ENCODE measurements around the gene MLIP.

MLIP gene

DNA sequence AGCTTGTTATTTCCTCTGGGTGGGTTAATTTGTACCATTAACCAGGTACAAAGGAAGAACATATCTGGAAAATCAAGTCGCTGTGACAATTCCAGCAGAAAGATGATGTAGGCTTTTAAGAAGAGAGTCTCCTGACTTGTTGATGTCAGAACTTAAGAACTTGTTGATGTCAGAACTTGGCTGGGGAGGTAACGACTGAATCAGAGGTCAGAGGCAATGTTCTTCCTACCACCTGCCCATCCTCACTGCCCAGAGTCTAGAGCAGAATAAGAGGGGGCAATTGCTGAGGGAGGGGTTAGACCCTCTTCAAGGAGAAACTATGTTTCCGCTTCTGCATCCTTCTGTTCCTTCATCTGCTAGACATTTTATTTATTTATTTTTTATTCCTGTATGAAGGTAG, 18.9 kb downstream of the MLIP start:
- H3K4me1 ChIP-seq (ENCODE audit: insufficient read depth, insufficient read length) = no peaks in the 10 kb centered on the region
- no peaks in the 10 kb centered on the region for H3K36me3 ChIP-seq (ENCODE audit: insufficient read depth, insufficient read length, low read length)
- H3K4me3 ChIP-seq (ENCODE audit: insufficient read length, low read depth) = no peak overlapping the region
- TF ChIP-seq ZNF274 (IDR thresholded peaks at IDR 0.05; ENCODE audit: low read depth, low read length) (no peak), YY1 (IDR thresholded peaks at IDR 0.05; ENCODE audit: insufficient read depth, insufficient read length) (no peak), SUZ12 (IDR thresholded peaks at IDR 0.05; ENCODE audit: extremely low read depth, insufficient read depth, insufficient read length) (no peak)
- no peaks in the 10 kb centered on the region for H3K9me3 ChIP-seq (ENCODE audit: insufficient read depth, low read length)
- no peak for DNase-seq (ENCODE audit: low read depth, low spot score)
- no peaks in the 10 kb centered on the region for H3K27me3 ChIP-seq (ENCODE audit: insufficient read depth, insufficient read length)
- H3K9ac ChIP-seq (ENCODE audit: insufficient read length, low read depth) = no peak overlapping the region

DNA sequence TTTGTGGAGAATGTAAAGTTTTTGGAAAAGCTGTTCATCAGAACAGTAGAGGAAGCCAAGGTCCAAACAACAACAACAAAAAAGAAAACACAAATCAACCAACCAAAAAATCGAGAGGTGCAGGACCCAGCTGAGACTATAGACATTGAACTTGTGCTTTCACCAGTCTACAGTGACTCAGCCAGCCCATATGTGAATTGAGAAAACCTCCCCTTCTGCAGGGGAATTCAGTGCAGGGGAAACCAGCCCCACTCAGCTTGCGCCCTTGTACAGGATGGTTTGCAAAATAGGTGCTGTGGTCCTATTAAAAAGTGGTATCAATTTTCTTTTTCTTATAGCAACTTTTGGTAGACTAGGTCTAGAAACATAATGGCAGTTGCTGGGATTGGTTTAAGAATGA, 21.3 kb downstream of the MLIP start:
- Histone ChIP-seq H3K9ac (ENCODE audit: insufficient read length, low read depth) (no peak overlapping the region), H3K4me1 (ENCODE audit: insufficient read depth, insufficient read length) (no peaks in the 10 kb centered on the region), H3K27me3 (ENCODE audit: insufficient read depth, insufficient read length) (no peaks in the 10 kb centered on the region), H3K36me3 (ENCODE audit: insufficient read depth, insufficient read length, low read length) (no peaks in the 10 kb centered on the region), H3K4me3 (ENCODE audit: insufficient read length, low read depth) (no peak overlapping the region), H3K9me3 (ENCODE audit: insufficient read depth, low read length) (no peaks in the 10 kb centered on the region)
- no peak for DNase-seq (ENCODE audit: low read depth, low spot score)
- TF ChIP-seq YY1 (IDR thresholded peaks at IDR 0.05; ENCODE audit: insufficient read depth, insufficient read length) (no peak), SUZ12 (IDR thresholded peaks at IDR 0.05; ENCODE audit: extremely low read depth, insufficient read depth, insufficient read length) (no peak), ZNF274 (IDR thresholded peaks at IDR 0.05; ENCODE audit: low read depth, low read length) (no peak)

DNA sequence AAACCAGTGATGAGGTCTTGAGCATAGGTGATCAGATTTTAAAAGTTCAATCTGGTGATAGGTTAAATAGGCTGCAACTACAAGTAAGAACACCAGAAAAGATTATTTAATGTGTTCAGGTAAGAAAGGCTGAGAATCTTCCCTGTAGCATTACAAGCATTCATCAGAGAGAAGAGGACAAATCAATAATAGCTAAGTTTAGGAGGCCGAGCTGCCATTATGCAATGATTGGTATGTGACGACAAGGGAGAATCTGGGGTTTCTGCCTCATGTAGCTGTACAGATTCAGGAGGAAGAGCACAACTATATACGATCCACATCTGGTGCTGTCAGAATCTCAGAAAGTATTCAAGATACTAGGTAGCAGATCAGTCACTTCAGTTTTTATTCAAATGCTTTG, 21.9 kb downstream of the MLIP start:
- H3K36me3 ChIP-seq (ENCODE audit: insufficient read depth, insufficient read length, low read length) = no peaks in the 10 kb centered on the region
- H3K9me3 ChIP-seq (ENCODE audit: insufficient read depth, low read length) = no peaks in the 10 kb centered on the region
- no peak for TF ChIP-seq SUZ12 (IDR thresholded peaks at IDR 0.05; ENCODE audit: extremely low read depth, insufficient read depth, insufficient read length)
- no peak for TF ChIP-seq ZNF274 (IDR thresholded peaks at IDR 0.05; ENCODE audit: low read depth, low read length)
- TF ChIP-seq YY1 (IDR thresholded peaks at IDR 0.05; ENCODE audit: insufficient read depth, insufficient read length) = no peak
- no peak overlapping the region for H3K9ac ChIP-seq (ENCODE audit: insufficient read length, low read depth)
- H3K27me3 ChIP-seq (ENCODE audit: insufficient read depth, insufficient read length) = no peaks in the 10 kb centered on the region
- DNase-seq (ENCODE audit: low read depth, low spot score) = no peak
- H3K4me3 ChIP-seq (ENCODE audit: insufficient read length, low read depth) = no peak overlapping the region
- H3K4me1 ChIP-seq (ENCODE audit: insufficient read depth, insufficient read length) = no peaks in the 10 kb centered on the region

DNA sequence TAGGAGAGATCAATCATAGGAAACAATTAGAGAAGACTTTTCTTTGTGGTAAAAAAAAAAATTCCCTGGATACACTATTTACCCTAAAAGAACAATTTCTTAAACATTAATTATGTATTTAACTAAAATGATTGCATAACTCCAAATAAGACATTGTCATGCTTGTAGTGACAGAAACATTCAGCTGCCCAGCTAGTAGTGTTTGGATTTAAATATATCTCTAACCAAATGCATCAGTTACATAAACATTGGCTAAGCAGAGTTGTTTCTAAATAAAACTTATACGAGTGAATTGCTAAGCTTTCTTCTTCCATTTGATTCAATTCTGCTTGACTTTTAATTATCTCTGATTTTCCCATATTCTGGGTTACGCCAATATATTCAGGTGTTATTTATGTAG, 23.7 kb downstream of the MLIP start:
- H3K4me3 ChIP-seq (ENCODE audit: insufficient read length, low read depth) = no peak overlapping the region
- no peaks in the 10 kb centered on the region for H3K27me3 ChIP-seq (ENCODE audit: insufficient read depth, insufficient read length)
- H3K9ac ChIP-seq (ENCODE audit: insufficient read length, low read depth) = no peak overlapping the region
- no peaks in the 10 kb centered on the region for H3K36me3 ChIP-seq (ENCODE audit: insufficient read depth, insufficient read length, low read length)
- no peaks in the 10 kb centered on the region for H3K9me3 ChIP-seq (ENCODE audit: insufficient read depth, low read length)
- TF ChIP-seq ZNF274 (IDR thresholded peaks at IDR 0.05; ENCODE audit: low read depth, low read length) (no peak), YY1 (IDR thresholded peaks at IDR 0.05; ENCODE audit: insufficient read depth, insufficient read length) (no peak), SUZ12 (IDR thresholded peaks at IDR 0.05; ENCODE audit: extremely low read depth, insufficient read depth, insufficient read length) (no peak)
- no peaks in the 10 kb centered on the region for H3K4me1 ChIP-seq (ENCODE audit: insufficient read depth, insufficient read length)
- no peak for DNase-seq (ENCODE audit: low read depth, low spot score)

DNA sequence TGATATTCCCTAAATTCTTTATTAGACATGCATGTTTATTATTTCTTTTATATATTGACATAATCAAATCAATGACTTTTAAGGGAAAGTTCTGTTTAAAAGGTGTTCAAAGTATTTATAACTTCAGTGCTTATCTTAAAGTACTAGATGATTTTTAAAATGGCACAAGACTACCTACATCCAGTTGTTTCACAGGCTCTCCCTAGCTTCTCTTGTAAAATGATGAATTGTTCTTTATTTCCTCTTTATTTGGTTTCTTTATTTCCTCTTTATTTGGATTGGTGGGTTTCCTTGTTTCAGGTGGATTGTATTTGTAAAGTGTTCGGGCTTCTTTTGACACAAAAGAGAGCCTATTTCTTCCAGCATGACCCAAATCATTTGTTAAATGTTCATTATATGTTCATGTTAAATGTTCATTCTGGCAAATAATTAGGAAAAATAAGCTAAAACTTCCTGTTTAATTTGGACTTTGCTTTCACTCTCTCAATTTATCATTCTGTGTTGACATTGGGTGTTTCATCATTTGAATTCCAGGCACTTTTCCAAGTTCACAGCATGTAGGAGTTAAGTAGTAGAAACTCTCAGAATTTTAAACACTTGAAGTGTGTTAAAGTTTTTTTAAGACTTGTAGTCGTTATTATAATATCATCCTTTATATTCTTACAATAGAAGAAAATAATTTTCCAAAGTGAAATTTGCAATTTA, 24.6 kb downstream of the MLIP start:
- DNase-seq (ENCODE audit: low read depth, low spot score) = no peak
- H3K9me3 ChIP-seq (ENCODE audit: insufficient read depth, low read length) = no peaks in the 10 kb centered on the region
- H3K36me3 ChIP-seq (ENCODE audit: insufficient read depth, insufficient read length, low read length) = no peaks in the 10 kb centered on the region
- H3K4me1 ChIP-seq (ENCODE audit: insufficient read depth, insufficient read length) = no peaks in the 10 kb centered on the region
- no peak overlapping the region for H3K9ac ChIP-seq (ENCODE audit: insufficient read length, low read depth)
- no peak overlapping the region for H3K4me3 ChIP-seq (ENCODE audit: insufficient read length, low read depth)
- TF ChIP-seq SUZ12 (IDR thresholded peaks at IDR 0.05; ENCODE audit: extremely low read depth, insufficient read depth, insufficient read length) = no peak
- no peak for TF ChIP-seq ZNF274 (IDR thresholded peaks at IDR 0.05; ENCODE audit: low read depth, low read length)
- no peak for TF ChIP-seq YY1 (IDR thresholded peaks at IDR 0.05; ENCODE audit: insufficient read depth, insufficient read length)
- H3K27me3 ChIP-seq (ENCODE audit: insufficient read depth, insufficient read length) = no peaks in the 10 kb centered on the region

DNA sequence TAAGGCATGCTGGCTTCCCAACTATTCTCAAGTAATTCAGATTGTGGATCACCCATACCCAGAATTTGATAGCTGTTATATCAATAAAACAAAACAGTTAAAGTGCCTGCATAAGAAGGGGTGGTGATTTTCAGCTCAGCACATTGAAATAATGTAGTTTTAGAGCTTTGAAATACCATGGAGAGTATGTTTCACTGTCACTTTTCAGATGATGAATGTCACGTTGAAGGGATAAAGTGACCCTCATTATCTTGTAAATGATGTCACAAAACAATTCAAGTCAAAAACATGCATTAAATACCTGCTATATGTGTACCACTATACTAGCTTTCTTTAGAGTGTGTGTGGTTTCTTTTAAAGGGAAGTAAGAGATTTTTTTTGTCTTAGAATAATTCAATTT, 27.6 kb downstream of the MLIP start:
- H3K27me3 ChIP-seq (ENCODE audit: insufficient read depth, insufficient read length) = no peaks in the 10 kb centered on the region
- no peaks in the 10 kb centered on the region for H3K36me3 ChIP-seq (ENCODE audit: insufficient read depth, insufficient read length, low read length)
- DNase-seq (ENCODE audit: low read depth, low spot score) = no peak
- no peak overlapping the region for H3K4me3 ChIP-seq (ENCODE audit: insufficient read length, low read depth)
- H3K4me1 ChIP-seq (ENCODE audit: insufficient read depth, insufficient read length) = no peaks in the 10 kb centered on the region
- no peaks in the 10 kb centered on the region for H3K9me3 ChIP-seq (ENCODE audit: insufficient read depth, low read length)
- TF ChIP-seq SUZ12 (IDR thresholded peaks at IDR 0.05; ENCODE audit: extremely low read depth, insufficient read depth, insufficient read length) = no peak
- no peak for TF ChIP-seq YY1 (IDR thresholded peaks at IDR 0.05; ENCODE audit: insufficient read depth, insufficient read length)
- TF ChIP-seq ZNF274 (IDR thresholded peaks at IDR 0.05; ENCODE audit: low read depth, low read length) = no peak
- no peak overlapping the region for H3K9ac ChIP-seq (ENCODE audit: insufficient read length, low read depth)

DNA sequence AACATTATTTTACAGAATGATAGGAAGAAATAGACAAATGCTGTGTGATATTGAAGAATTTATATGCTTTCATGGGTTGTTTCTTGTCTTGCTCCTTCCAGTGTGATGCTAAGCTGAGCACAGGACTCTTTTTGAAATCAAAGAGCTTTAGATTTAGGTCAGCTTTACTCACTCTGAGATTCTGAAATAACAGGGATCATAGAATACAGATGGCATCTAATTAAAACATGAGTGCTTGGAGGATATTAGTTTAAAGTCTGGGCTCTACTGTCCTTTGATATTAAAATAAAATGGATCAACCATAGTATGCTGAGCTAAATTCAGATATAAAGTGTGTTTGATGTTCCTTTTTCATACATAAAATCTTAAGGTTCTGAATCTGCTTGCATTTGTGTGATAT, 29.6 kb downstream of the MLIP start:
- no peak overlapping the region for H3K4me3 ChIP-seq (ENCODE audit: insufficient read length, low read depth)
- TF ChIP-seq SUZ12 (IDR thresholded peaks at IDR 0.05; ENCODE audit: extremely low read depth, insufficient read depth, insufficient read length) (no peak), ZNF274 (IDR thresholded peaks at IDR 0.05; ENCODE audit: low read depth, low read length) (no peak), YY1 (IDR thresholded peaks at IDR 0.05; ENCODE audit: insufficient read depth, insufficient read length) (no peak)
- H3K9ac ChIP-seq (ENCODE audit: insufficient read length, low read depth) = no peak overlapping the region
- no peaks in the 10 kb centered on the region for H3K27me3 ChIP-seq (ENCODE audit: insufficient read depth, insufficient read length)
- H3K9me3 ChIP-seq (ENCODE audit: insufficient read depth, low read length) = no peaks in the 10 kb centered on the region
- DNase-seq (ENCODE audit: low read depth, low spot score) = no peak
- H3K4me1 ChIP-seq (ENCODE audit: insufficient read depth, insufficient read length) = no peaks in the 10 kb centered on the region
- no peaks in the 10 kb centered on the region for H3K36me3 ChIP-seq (ENCODE audit: insufficient read depth, insufficient read length, low read length)
